LNCaP clone FGC (cell line): ENCODE data around the gene ADIPOR1.

Experiments
- DNase-seq: peaks from one replicate; pipeline ENCODE4 v3.0.0-alpha.2; 2011; ENCODE audit warnings: low read depth
- H3K4me3 ChIP-seq: 2 replicates; pipeline ENCODE4 v1.5.1; 2011; ENCODE audit warnings: mild to moderate bottlenecking, low read depth, low read length, control low read depth
- TF ChIP-seq, protein P1 (sequence below): IDR thresholded peaks from 2 replicates; pipeline ENCODE4 v1.5.1; 2012; ENCODE audit warnings: mild to moderate bottlenecking; ENCODE audit not compliant: control insufficient read depth, insufficient read depth; ENCODE audit errors: extremely low read depth

ADIPOR1 gene

GRCh38 chr1:202959276-202959620, 1.1 kb upstream of the ADIPOR1 start:
- TF ChIP-seq, protein P1, sequence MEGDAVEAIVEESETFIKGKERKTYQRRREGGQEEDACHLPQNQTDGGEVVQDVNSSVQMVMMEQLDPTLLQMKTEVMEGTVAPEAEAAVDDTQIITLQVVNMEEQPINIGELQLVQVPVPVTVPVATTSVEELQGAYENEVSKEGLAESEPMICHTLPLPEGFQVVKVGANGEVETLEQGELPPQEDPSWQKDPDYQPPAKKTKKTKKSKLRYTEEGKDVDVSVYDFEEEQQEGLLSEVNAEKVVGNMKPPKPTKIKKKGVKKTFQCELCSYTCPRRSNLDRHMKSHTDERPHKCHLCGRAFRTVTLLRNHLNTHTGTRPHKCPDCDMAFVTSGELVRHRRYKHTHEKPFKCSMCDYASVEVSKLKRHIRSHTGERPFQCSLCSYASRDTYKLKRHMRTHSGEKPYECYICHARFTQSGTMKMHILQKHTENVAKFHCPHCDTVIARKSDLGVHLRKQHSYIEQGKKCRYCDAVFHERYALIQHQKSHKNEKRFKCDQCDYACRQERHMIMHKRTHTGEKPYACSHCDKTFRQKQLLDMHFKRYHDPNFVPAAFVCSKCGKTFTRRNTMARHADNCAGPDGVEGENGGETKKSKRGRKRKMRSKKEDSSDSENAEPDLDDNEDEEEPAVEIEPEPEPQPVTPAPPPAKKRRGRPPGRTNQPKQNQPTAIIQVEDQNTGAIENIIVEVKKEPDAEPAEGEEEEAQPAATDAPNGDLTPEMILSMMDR, result no peak
- no peak for DNase-seq
- H3K4me3 ChIP-seq, result no peak overlapping the region

DNA sequence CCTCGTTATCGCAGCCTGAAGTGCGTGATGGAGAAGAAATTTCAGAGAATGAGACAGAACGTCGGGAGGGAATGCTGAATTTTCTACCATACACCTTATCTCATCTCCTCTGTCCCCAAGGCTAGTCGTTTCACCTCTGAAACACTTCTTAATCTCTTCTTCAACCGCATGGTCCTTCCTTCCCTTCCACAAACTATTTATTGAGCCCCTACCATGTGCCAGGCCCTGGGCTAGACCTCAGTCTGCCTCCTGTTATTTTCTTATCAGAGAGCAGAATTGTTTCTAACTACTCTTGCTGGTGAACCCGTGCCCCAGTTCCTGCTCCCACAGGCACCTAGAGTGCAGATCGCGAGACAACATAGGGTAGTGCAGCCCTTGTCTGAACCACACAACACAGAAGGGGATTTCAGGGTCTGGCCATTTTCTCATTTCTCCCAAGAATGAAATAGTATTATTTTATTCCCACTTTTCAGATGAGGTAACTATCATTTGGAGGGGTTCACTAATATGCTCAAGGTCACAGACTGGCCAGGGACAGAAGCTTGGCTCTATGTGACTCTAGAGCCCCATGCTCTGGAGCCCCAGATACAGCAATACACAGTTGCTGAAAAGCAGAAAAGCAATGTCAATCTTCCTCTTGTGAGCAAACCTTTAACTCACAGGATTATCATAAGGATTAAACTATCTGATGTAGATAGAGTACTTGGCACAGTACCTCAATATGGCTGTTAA, 598 bp upstream of the ADIPOR1 start:
- H3K4me3 ChIP-seq, result peak overlapping the region; percentile 92
- DNase-seq, result no peak
- TF ChIP-seq, protein P1, result no peak

DNA sequence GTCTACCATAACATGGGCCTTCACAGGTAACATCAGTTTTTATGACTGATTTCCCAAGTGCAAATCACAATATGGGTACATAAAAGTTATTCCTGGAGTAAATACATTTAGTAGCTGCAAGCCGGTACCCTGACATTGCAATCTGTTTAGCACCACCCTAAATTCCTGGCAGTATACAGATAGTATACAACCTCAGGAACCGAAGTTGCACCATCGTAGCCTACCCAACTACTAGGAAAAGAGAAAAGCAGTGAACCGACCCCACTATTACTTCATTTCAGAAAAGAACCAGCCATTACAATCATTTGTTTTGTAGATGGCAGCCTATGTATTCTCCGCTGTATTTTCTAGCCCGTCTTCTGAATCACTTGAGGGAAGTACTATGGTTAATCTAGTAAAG, 1.1 kb downstream of the ADIPOR1 start:
- DNase-seq, result no peak
- TF ChIP-seq, protein P1, result no peak
- H3K4me3 ChIP-seq, result peak overlapping the region; percentile 92

DNA sequence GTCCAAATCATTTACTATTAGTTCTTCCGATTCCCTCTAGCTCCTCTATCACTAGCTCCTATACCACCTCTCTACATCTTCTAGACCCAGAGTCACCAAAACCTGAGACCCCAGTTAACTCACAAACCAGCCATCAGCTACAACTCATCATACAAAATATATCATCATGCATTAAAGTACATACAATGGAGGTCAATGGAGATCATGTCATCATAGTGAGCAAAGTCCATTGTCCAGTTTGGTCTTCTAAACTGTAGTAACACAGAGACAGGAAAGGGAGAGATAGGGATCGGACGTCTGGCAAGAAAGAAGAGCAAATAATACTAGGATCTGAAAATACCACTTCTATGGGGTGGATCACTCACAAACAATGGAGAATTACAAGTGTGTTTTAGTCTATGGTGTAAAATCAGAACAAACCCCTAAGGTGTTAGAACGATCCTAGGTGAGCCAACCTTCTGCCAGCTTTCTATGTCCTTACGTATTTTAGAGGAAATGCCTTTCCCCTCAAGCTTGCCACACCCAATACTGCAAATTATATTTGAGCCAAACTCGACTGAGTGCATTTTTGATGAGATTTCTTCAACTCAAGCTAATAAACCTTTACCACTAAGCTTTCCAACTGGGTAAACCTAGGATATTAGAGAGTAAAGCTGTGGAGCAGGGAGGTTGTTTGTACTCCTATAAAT, 3.9 kb downstream of the ADIPOR1 start:
- no peak for DNase-seq
- no peak overlapping the region for H3K4me3 ChIP-seq
- TF ChIP-seq, protein P1, result no peak

DNA sequence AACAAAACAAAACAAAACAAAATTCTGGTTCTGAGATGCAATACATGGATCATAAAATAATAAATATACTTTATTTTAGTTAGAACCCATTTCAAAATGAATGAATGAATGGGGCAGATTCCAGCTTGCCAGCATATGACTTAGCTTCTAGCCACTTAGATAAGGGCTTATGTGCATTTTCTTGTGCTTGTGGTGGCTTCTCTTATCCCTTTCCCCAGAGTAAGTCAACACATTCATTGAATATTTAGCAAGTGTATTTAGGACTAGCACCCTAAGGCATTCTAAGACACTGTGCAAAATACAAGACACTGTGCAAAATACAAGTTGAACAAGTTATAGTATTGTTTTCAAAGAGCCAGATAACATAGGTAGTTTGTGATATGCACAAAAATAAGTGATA, 4.7 kb downstream of the ADIPOR1 start:
- no peak for DNase-seq
- TF ChIP-seq, protein P1, result no peak
- no peak overlapping the region for H3K4me3 ChIP-seq

- DNase-seq, result no peak
- TF ChIP-seq, protein P1, result no peak
- H3K4me3 ChIP-seq, result no peak overlapping the region
Measured at GRCh38 chr1:202952818-202953217, 5.3 kb downstream of the ADIPOR1 start.
